Activated CD8-positive, alpha-beta memory T cell treated with anti-CD3 and anti-CD28 coated beads for 48 hours (primary cell): ENCODE results near the gene VAV1.
A peak's percentile ranks its signal among the peaks of the same experiment; 100 is the strongest.
"Not testable (repeated sequence)": the region's sequence is repeated elsewhere in the genome, so short reads cannot be mapped to it uniquely, and the experiment has no call there.

ENCODE experiments used
- DNase-seq, 3 experiments: peaks; one replicate each; pipeline ENCODE4 v3.0.0-alpha.2; 2020; ENCODE audit warnings: low read depth in 2 of 3, low spot score in 2 of 3

VAV1 gene

DNA sequence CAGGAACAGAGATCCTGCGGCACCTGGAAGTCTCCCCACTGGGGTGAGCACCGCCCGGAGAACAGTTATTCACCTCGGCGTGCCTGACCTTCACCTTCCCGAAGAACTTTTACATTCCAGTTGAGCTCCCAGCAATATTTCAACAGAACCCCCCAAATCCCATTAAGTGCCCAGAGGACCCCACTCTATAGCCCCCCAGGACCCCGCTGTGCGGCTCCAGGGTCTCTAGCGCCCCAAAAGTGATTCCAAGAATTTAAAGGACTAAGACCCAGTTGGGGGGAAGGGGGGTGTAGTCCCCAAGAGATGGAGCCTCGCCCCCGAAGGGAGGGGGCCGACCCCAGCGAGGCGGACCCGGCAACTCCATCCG is 35.6 kb upstream of the VAV1 start:
- no peak for DNase-seq

DNA sequence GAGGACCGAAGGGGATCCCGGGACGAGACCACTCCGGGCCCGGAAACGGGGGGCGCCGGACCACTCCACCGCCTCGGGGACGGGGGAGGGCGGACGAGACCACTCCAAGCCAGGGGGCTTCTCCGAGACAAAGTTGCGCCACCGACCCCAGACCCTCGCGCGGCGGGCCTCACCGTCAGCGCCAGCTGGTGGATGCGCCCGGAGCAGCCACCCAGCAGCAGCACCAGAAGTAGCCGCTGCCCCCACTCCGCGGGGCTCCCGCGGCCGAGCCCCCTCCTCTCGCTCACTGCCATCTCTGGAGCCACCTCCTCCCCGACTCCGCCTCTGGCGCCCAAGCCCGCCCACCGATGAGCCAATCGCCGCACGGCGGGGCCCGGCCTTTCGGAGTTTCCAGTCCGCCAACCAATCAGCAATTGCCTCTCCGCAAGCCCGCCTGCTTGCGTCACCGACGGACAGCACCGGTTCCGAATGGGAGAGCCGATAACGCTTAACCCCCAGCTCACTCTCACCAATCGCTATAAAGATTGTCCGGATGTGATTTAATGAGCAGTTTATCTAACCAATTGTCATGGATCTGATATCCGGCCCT is 35.1 kb upstream of the VAV1 start, which contains the start of gene GPR108:
Gene GPR108 (minus strand): TSS at position 297 of the 589 bp plus-strand sequence. CDS start 4 bp downstream, at position 293.
- peak; percentile 94 to 98 (median 96) for DNase-seq

DNA sequence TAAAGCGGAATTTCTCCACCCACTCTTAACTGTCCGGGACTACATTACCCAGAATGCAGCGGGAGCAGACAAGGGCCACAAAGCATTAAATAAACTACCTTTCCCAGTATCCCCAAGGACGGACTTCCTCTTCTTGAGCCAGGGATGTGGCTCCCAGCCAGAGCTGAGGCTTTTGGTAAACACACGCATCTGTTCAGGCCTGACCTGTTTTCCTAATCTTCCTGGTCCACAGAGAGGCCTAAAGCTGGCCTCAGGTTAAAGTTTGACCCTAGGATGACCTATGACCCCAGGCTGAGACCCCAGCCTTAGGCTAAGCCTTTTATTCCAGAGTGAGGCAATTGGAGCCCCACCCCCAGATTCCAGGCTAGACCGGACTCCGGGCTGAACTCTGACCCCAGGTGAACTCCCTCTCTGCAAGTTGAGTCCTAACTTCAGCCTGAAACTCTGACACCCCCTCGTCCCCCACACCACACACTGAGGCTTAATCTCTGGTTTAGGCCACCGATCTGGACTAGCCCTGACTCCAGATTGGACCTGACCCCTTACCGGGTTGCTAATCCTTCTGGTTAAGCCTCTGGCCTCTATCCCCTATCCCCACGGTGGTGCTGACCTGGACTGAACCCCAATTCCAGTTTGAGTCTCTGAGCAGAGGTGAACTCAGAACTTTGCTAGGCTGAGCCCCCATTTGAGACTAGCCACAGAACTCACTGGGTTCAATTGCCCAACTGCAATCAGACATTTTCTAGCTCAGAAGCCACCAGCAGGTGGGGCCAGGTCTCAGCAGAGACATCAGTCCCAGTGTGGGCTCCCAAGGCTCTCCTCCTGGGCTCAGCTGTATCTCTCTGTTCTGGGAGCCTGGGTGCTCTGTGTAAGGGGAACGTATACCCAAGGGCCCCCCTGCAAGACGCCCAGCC is 34.4 kb upstream of the VAV1 start:
- peak in 2 of 3 experiments; percentile 53 to 54 for DNase-seq

DNA sequence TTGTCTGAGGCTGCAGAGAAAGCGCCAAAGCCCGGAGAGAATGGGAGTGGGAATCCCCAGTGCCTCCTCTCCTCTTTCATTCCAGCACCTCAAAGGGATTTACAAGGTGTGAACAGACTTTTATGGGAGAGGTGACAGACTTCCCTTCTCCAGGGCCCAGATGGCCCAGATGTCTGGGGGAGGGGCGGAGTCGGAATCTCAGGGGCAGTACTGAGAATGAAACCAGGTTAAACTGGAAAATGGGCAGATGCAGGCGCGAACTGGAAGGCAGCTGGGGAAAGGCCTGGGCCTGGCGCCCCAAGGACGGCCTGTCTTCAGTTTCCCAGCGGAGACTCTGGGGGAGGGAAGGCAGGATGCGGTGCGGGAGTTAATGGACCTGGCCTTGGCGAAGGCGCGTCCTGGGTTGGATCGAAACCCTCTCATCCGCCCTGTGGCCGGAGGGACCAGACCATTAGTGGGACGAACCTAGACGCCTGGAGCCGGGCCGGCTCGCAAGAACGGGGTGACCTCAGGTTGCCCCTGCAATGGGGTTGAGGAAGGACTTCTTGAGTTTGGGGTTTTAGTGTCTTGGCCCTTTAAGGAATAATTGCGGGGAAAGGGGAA is 33.6 kb upstream of the VAV1 start:
- DNase-seq = peak in 1 of 3 experiments; percentile 11

DNA sequence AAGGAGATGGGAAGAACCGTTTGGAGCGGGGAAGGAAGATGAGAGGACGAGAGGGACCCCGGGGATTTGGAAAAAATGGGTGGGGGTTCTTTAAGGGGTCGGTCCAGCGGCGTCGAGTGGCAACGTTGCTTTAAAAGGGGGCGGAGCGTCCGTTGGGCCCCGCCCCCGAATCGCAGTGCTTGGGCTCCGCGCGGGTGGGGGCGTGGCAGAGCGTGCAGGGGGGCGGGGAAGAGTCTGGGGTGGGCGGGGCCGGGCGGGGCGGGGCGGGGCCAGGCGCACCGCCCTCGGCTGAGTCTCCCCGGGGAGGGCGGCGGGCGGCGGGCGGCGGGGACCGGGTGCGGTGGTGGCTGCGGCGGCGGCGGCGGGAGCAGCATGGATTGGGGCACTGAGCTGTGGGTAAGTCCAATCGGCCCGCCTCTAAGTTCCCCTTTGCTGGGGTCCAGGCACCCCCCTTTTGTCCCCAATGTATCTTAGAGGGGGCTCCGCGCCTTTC is 33.1 kb upstream of the VAV1 start, which contains the start of gene TRIP10:
Gene TRIP10 (plus strand): TSS at position 291 of the 493 bp plus-strand sequence. CDS start 82 bp downstream, at position 373.
- peak; percentile 72 to 74 (median 74) for DNase-seq

DNA sequence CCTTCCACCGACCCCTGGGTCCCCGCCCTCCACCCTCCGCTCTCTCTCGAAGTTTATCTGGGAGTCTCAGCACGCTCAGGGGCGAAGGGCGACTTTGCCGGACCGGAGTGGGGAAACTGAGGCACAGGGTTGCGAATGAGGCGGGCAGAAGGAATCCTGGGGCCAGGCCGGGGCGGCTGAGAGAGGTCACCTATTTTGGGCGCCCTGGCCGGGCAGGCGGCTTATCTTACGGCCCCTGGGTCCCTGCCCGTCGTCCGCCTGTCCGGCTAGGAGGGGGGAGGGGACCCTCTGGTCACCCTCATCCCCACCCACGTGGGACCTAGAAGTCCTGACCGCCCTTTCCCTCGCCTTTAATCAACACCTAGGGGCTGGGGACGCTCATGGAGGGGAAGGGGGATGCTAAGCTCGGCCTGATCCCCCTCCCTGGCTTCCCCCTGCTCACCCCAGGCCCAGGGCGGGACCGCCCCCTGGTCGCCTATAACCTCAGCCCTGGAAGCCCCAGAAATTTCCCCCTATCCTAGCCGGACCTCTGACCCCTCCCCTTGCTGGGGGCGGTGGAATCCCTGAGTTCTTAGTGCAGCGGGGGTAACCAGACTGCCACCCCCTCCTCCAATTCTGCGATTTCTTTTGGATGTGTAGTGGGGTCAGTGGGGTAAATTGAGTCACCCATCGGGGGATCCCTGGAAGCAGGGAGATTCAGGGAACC is 32.5 kb upstream of the VAV1 start:
- peak in 2 of 3 experiments; percentile 26 to 34 for DNase-seq

DNA sequence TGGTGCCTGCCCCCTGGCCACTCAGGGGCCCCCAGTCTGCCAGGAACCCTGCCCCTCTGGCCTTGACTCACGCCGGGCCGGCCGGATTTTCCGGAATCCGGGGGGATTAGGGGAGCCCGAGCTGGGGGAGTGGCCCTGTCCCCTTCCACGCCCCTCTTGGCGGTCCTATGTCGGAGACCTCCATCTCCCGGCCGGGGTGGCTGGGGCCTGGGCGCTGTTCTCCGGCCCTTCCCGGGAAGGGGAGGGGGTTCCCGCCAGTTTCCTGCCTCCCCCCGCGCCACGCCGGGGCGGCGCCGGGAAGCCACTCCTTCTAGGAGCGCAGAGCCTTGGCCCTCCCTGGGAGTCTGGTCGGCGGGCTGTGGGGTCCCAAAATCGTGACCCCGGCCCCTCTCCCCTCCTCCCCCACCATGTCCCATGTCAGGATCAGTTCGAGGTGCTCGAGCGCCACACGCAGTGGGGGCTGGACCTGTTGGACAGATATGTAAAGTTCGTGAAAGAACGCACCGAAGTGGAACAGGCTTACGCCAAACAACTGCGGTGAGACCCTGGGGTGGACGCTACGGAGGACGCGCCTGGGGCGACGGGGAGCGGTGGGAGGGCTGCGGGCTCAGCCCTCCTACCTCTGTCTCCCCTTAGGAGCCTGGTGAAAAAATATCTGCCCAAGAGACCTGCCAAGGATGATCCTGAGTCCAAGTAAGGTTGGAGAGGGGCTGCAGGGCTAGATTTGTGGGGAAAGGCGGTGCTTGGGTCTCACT is 31.7 kb upstream of the VAV1 start:
- peak in 1 of 3 experiments; percentile 17 for DNase-seq

DNA sequence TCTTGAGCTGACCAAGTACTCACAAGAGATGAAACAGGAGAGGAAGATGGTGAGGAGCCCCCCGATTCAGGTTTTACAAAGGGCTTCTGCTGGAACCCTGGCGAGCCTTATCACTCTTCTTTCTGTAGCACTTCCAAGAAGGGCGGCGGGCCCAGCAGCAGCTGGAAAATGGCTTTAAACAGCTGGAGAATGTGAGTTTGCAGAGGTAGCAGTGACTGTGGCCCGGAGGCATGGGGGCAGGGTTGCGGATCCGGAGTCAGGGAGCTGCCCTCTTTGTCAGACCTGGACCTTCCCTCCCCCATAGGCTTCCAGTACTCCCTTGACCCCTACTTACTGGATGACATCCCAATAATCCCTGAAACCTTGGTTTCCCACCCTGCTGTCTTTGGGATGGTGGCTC is 29.4 kb upstream of the VAV1 start:
- no peak for DNase-seq

DNA sequence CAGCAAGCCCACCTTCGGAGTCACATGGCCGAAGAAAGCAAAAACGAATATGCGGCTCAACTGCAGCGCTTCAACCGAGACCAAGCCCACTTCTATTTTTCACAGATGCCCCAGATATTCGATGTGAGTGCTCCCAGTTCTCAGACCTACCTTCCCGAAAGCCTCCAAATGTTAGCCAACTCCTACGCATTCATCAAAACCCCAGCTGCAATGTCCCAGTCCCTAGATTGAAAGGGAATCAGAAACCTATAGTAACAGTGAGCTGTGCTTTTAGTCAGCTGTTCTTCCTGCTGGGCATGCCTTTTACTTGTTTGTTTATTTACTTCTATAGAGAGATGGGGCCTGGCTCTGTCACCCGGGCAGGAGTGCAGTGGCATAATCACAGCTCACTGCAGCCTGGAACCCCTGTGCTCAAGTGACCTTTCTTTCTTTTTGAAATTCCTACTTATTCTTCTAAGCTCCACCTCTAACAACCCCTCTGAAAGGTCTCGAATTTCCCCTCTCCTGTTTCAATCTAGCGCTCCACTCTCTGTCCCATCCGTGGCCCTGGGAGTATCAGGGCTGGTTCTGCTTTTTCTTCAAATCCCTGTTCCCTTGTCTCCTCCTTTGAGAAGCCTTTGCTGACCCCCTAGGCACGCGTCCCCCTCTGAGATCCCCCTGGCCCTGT is 28.7 kb upstream of the VAV1 start:
- DNase-seq = no peak

DNA sequence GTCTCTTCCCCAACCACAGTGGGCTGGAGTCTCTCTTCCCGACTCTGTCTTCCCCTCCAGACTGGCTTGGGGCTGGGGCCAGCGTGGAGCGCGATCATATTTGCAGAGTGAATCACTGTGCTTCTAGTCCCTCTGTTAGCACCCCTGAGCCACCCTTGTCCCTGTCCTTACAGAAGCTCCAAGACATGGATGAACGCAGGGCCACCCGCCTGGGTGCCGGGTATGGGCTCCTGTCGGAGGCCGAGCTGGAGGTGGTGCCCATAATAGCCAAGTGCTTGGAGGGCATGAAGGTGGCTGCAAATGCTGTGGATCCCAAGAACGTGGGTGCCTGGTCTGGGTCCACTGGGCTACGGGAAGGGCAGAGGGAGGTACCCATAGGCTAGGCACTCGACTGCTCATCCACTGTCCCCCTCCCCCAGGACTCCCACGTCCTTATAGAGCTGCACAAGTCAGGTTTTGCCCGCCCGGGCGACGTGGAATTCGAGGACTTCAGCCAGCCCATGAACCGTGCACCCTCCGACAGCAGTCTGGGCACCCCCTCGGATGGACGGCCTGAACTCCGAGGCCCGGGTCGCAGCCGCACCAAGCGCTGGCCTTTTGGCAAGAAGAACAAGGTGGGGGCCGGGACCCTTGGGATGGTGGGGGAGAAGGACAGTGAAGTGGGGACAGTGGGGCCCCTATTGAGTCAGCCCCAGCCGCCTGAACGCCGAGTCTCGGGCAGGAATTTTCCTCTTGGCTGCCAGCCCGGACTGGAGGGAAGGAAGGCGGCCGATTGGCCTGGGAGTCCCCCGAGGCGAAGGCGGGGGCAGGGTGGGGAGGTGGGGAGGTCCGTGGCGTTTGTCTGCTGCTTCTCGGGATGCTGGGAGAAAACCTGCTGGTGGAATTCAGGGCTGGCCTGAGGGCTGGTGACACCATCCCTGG is 27.9 kb upstream of the VAV1 start:
- DNase-seq = no peak

DNA sequence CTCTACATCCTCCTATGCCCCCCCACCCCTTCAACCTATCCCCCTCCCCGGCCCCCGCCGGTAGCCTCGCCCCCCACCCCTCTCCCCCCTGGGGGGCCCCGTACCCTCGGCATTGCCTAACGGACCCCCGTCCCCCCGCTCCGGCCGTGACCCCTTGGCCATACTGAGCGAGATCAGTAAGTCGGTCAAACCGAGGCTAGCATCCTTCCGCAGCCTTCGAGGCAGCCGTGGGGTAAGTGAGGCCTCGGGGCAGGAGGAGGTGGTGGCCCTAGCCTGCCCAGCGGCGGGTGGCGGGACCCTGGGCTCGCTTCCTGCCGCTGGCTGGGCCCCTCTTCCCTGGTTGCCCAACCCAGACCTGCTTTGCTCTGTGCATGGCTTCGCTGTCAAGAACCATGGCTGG is 26.5 kb upstream of the VAV1 start:
- DNase-seq = no peak

DNA sequence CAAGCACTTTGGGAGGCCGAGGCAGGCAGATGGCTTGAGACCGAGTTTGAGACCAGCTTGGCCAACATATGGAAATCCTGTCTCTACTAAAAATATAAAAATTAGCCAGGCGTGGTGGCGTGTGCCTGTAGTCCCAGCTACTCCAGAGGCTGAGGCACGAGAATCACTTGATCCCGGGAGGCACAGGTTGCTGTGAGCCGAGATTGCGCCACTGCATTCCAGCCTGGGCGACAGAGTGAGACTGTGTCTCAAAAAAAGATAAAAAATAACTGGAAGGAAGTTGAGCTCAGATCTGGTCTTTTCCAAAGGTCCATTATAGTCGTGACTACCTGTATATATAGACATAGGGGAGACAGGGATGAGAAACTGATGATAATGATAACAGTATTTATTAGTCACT is 24.0 kb upstream of the VAV1 start:
- not testable (repeated sequence) for DNase-seq

DNA sequence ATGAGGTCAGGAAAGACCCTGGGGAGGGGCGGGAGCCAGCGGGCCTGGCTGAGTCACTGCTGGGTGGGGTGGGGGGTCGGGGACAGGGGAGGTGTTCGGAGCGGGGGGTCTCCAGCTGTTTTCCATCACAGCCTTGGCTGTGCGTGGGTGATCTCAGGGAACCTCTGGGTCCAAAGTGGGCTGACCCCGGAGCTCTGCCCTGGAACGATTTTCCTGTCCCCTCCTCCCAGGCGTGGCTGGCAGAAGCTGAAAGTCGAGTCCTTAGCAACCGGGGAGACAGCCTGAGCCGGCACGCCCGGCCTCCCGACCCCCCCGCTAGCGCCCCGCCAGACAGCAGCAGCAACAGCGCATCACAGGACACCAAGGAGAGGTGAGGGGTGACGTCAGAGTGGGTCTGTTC is 22.4 kb upstream of the VAV1 start:
- DNase-seq = no peak

DNA sequence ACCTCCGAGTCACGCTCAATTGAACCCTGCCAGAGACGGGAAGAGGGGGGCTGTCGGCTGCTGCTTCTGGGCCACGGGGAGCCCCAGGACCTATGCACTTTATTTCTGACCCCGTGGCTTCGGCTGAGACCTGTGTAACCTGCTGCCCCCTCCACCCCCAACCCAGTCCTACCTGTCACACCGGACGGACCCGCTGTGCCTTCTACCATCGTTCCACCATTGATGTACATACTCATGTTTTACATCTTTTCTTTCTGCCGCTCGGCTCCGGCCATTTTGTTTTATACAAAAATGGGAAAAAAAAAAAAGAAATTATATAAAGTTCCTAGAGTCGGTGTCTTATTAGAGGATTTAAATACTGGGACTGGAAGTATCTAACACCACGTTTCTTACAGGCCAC is 21.3 kb upstream of the VAV1 start:
- DNase-seq = no peak

DNA sequence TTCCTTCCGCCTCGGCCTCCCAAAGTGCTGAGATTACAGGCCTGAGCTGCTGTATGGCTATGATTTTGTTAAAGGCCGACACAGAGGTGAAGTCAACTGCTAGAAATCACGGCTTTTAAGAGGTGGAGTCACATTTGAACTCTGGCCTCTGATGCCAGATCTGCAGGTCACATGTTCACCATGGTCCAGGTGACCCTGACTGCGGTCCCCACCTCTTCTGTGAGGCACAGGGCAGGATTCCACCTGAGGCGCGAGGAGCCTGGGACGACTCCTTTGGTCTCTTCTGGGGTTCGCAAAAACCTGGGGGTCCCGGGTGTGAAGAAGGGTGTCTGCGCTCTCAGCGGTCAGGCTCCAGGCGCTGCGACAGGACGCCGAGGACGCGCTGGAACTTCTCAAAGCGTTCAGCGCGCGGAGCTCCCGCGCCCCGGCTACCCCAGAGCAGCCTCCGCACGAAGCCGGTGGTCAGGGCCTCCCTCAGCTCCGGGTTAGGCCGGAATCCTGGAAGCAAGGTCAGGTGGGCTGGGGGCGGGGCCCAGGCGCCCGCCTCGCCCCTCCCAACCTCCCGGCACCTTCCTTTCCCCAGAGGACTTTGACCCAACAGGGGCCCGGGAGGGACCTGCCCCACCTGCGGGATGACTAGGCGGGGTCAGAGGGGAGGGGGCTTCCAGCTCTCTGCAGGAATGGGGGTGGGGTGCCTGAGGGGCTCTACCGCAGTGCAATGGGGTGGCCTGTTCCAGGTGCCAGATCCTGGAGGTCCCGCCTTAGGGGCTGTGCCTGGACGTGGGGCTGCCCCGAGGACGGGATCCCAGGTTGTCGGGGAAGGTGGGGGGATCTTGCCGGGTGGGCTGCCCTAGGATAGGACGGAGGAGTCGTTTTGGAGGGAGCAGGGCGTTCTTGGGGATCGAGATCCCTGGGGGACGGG is 20.0 kb upstream of the VAV1 start:
- no peak for DNase-seq

DNA sequence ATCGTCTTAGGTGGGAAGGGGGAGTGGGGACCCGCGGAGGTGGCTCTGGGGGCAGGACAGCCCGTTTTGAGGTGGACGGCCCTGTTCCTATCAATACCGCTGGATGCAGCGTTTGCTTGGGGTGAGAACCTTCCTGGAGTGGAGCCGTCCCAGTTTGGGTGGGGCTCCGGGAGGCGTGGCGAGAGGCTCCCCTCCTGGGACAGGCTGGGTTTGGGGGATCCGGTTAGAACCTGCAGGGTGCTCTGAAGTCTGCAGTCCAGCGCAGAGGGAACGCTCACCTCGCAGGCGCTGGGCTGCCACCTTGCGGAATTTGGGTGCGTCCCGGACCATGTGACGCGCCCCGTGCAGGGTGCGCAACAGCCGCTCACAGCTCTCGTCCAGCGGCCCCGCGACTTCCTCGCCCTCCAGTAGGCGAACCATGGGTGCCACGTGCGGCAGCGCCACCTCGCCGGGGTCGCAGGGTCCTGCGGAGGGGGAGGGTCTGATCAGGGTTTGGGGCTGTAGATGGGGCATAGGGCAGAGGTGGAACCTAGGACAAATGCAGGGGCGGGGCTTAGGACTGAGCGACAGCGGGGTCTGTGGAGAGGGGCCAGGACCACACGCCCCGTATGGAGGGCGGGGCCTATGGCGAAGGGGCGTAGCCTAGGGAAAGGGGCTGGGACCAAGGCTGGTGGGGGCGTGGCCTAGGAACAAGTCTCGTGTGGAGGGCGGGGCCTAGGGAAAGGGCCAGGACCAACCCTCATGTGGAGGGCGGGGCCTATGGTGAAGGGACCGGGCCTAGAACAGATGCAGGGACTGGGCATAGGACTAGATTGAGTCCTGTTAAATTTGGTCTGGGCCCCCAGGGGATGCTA is 19.1 kb upstream of the VAV1 start:
- DNase-seq = peak; percentile 59 to 71 (median 62)

DNA sequence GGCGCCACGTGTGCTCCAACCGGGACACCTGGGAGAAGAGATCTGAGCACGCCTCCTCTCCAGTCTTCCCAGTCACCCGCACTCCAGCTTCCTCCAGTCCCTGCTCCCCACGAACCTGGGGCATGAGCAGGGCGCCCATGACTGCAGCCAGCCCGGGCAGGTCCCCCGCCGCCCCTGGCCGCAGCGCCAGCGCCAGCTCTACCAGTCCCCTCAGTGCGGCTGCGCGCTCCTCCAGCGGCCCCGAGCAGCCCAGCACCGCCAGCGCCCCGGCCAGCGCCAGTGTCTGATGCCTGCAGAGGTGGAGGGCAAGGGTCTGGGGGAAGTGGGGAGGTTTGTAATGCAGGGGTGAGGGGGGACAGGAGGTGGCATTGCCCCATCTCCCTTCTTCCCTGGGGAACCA is 18.4 kb upstream of the VAV1 start:
- no peak for DNase-seq
